Raji (cell line): ENCODE measurements around the gene SPECC1.

Source experiments
- POLR2A ChIP-seq: IDR thresholded peaks from 2 replicates; pipeline ENCODE4 v1.6.1; 2011; ENCODE audit warnings: low read depth, low read length, control low read depth; ENCODE audit not compliant: insufficient read depth

SPECC1 gene, protein sequence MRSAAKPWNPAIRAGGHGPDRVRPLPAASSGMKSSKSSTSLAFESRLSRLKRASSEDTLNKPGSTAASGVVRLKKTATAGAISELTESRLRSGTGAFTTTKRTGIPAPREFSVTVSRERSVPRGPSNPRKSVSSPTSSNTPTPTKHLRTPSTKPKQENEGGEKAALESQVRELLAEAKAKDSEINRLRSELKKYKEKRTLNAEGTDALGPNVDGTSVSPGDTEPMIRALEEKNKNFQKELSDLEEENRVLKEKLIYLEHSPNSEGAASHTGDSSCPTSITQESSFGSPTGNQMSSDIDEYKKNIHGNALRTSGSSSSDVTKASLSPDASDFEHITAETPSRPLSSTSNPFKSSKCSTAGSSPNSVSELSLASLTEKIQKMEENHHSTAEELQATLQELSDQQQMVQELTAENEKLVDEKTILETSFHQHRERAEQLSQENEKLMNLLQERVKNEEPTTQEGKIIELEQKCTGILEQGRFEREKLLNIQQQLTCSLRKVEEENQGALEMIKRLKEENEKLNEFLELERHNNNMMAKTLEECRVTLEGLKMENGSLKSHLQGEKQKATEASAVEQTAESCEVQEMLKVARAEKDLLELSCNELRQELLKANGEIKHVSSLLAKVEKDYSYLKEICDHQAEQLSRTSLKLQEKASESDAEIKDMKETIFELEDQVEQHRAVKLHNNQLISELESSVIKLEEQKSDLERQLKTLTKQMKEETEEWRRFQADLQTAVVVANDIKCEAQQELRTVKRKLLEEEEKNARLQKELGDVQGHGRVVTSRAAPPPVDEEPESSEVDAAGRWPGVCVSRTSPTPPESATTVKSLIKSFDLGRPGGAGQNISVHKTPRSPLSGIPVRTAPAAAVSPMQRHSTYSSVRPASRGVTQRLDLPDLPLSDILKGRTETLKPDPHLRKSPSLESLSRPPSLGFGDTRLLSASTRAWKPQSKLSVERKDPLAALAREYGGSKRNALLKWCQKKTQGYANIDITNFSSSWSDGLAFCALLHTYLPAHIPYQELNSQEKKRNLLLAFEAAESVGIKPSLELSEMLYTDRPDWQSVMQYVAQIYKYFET

DNA sequence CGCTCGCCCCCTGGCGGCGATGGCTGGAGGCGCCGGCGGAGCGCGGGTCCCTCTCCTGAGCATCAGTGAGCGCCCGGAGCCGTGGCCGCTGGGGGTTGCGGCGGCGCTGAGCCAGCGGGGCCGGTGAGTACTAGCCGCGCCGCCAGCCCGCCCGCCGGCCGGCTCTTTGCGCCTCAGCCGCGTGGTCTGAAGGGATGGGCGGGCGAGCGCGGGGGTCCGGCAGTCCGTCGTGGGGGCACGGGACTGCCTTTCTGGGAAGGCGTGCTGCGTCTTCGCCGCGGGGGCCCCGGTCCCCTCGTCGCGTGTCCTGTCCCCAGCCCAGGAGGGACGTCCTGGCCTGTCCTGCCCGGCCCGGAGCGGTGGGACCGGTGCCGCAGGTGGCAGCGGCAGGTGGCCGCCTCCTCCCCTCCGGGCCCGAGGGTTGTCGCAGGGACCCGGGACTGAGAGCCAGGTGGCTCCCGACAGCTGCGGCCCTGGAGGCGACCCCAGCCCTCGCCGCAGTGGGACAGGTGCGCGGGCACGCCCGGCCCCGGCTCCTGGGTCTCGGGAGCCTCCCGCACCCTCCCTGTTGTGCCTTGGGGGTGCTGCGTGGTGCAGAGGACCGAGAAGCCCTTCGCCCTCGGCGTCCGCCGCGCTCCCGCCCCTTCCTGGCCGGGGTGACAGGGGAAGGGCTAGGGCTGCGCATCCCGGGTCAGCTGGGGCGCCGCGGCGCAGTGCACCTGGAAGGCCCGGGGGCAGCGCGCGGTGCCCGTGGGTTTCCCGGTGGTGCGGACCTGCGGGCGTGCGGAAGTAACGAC is at the start of gene SPECC1:
Gene SPECC1 (plus strand): TSS at position 58 of the 797 bp plus-strand sequence. CDS start 87,293 bp downstream, outside the sequence.
- peak; percentile 35; the same call in 1 of the 2 replicates for TF ChIP-seq POLR2A

DNA sequence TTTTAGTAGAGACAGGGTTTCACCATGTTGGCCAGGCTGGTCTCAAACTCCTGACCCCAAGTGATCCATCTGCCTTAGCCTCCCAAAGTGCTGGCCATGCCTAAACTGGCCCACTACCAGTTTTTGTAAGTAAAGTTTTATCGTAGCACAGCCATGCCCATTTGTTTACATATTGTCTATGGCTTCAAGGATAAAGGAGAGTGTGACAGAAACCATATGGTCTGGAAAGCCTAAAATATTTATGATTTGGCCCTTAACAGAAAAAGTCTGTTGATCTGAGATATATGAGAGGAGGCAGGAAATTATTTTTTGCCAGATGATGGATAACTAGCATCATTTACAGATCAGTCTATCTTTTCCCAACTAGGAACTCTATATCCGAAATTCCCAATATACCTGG is 36.0 kb upstream of the SPECC1 start:
- TF ChIP-seq POLR2A, result no peak

DNA sequence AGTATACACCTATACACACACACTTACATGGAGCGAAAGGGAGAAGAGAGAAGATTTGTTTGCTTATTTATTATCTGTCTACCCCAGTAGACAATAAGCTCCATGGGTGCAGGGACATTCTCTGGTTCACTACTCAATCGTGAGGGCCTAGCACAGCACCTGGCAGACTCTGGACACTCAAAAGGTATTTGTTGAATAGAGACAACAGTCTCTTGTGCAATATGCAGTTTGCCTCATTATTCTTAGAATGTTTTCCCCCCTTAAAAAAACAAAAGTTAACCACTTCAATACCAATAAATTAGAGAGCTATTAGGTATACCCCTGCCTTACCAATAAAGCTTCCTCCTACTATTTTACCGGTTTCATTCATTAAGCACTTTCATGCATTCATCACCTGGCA is 33.6 kb upstream of the SPECC1 start:
- TF ChIP-seq POLR2A, result no peak

DNA sequence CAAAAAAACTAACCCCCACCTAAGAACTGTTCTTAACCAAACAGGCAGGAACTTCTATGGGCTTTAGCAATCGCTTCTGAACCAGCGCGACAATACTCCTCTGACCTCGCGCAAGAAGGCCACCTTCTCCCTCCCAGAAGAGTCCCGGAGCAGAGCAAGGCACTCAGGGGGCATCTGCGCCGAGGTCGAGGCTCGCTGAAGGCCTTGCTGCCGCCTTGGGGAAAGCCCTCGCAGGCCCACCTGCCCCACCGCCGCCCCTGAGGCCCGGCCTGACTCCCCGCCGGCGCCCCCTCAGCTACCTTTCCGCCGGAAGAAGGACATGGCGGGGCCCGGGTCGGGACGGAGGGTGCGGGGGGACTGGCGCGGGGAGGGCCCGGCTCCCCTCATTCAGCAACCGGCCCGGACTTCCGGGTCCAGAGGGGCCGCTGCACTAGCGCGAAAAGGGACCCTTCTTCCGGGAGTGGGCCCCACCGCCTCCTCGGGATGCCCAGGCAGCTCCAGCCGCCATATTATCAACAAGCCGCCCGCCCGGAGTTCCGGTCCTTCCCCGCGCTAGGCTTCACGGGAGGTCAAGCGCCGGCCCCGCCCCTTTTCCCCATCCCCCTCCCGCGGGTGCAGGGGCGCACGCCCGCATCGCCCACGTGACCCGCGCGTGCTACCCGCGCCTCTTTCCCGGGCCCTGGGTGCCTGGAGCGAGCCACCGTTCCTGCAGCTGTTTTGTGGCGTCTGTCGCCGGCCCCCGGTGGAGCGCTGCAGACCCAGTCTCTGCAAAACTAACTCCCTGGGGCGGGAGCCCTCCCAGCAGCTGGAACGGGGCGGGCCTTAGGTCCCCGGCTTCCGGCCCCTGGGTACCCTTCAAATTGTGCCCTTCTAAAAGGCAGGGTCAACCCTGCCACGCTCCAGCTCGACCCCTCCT is 31.6 kb upstream of the SPECC1 start, which contains the start of gene AKAP10:
Gene AKAP10 (minus strand): TSS at position 536 of the 916 bp plus-strand sequence. CDS start 149 bp downstream, at position 387.
- no peak; the same call in 1 of the 2 replicates for TF ChIP-seq POLR2A

DNA sequence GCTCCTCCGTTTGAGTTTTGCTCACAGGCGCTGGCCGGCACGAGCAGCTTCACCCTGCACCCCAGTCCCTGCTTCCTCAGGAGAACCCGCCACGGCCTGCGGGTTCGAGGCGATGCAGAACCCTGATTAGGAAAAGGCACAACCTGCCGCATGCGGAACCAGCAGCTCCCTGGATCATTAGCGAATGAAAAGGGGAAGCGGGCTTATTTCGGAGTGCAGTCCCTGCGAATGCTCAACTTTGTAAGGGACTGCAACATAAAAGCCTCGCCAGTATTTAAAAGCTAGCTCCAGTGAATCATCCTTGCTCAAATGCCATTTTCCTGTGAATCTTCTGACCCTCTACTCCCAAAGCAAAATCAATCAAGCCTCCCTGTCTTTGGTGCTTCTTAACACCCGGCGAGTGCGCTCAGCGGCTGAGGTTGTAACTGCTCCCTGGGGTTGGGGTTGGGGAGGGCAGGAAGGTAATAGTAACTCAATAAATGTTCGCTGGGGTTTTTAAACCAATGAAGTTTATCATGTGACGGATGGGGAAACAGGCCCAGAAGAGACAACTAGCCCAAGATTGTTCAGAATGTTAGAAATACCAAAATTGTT is 30.9 kb upstream of the SPECC1 start:
- peak; percentile 74; the same call in 1 of the 2 replicates for TF ChIP-seq POLR2A

DNA sequence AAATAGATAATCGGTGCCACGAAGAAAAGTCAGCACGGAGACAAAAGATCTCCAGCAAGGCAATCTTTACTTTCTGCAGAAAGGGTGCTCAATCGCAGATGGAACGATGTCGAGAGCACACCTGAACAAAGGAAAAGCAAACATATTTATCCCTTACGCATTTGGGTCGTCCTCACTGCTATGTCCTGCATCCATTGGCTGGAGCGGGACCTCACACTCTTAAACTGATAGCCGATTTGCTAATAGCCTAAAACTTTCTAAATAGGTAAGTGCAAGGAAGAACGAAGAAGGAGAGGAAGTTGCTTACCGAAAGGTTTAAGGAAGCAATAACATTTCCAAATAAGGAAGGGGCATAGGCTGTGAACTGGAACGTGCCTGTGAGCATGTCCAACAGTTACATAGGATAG is 30.4 kb upstream of the SPECC1 start:
- no peak for TF ChIP-seq POLR2A

DNA sequence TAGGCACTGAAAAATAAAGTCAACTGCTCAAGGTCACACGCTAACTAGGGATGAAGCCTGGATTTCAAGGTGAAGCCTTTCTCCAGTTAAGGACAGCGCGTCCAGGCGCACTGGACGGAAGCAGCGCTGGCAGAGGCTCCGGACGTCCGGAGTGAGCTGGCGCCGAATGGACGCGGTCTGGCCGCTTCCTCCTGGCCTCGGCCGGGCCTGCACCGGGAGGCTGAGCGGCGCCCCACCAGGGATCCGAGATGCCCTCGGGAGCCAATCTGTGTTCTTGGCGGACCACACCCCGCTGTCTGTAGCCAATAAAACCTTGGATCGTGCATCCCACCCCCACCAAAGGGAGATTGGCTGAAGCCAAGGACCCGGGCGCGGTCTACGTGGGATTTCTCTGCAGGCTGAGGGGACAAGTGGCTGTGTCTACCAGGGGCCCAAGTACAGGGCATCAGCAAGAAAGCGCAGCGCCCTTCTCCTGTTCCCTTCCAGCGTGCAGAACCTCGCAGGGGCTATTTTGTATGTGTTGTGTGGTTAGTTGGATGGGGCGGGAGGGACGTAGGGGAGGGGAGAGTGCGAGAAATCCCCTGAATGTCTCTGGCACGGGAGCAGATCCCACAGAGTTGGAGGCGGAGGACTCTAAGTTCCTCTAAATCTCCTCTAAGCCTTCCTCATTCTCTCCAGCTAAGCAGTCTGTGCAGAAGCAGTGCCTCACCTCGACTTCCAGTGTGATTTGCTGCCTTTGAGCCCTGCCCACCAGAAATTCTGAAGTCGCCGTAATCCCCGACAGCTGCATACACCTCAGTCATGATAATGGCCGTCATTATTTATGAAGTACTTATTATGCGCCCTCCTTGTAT is 29.0 kb upstream of the SPECC1 start:
- TF ChIP-seq POLR2A, result no peak

DNA sequence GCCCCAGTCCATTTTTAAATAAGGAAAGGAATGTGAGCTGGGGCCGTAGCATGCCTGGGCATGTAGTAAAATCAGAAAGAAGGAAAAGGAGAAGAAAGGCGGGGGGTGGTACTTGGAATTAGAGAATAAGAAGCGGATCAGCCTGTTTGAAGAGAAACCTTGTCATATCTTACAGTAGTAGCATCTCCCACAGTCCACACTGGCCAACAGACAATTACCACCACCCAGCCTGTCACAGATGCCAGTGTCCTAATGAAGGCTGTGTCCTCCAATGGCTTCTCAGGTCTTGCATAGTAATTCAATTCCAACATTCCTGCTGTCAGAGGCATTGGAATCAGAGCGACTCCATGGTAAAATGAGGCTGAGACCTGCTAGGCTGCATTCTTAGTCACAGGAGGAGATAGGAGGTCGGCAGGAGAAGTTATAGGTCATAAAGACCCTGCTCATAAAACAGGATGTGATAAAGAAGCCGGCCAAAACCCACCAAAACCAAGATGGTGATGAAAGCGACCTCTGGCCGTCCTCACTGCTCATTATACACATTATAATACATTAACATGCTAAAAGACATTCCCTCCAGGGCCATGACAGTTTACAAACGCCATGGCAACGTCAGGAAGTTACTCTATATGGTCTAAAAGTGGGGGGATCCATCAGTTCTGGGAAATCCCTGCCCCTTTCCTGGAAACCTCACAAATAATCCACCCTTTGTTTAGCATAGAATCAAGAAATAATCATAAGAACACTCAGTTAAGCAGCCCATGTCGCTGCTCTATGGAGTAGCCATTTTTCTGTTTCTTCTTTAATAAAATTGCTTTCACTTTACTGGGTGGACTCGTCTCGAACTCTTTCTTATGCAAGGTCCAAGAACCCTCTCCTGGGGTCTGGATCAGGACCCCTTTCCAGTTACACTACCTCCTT is 22.0 kb upstream of the SPECC1 start:
- no peak for TF ChIP-seq POLR2A

DNA sequence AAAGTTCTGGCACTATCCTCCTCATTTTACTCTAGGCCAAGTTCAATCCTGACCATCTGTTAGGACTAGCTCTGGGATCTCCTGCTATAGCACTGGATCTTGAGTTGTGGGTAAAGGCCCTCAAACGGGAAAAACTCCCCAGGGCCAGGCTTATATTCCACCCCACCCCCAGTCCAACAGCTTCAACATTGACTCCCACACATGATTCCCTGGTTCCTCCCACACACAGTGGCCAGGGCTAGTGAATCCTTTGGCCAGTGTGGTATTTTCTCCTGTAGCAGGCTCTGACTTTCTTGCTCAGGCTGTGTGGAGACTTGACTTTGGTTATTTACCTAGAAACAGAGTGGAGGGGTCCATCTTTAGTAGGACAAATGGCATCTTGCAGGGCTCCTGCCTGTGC is 21.3 kb upstream of the SPECC1 start:
- no peak for TF ChIP-seq POLR2A

DNA sequence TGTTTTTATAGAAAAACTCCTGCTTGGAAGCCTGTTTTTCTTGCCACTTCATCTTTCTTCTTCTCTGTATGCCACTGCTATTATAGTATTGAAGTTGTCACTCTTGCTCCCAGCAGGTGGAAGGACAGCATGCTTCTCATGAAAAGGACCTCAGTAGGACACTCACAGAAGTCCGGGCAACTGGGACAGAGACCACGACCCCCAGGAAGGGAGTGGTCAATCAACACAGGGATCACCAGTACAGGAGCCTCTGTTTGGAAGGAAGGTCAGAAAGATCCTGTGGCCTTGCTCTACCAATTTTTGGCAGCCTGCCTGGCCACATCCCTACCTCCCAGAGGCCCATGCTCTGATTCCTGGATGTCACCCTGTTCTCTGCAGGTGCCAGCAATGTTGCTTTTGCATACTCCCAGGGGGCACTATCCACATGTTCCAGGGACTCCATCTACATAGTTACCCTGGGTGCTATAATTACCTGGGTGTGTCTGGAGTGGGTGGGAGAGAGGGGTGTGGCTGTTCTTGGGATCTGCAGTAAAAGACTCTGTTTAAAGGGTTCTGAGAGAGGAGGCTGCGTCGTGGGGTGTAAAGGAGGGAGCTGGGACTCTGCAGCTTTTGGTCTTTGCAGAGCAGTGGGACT is 17.8 kb upstream of the SPECC1 start:
- no peak for TF ChIP-seq POLR2A

DNA sequence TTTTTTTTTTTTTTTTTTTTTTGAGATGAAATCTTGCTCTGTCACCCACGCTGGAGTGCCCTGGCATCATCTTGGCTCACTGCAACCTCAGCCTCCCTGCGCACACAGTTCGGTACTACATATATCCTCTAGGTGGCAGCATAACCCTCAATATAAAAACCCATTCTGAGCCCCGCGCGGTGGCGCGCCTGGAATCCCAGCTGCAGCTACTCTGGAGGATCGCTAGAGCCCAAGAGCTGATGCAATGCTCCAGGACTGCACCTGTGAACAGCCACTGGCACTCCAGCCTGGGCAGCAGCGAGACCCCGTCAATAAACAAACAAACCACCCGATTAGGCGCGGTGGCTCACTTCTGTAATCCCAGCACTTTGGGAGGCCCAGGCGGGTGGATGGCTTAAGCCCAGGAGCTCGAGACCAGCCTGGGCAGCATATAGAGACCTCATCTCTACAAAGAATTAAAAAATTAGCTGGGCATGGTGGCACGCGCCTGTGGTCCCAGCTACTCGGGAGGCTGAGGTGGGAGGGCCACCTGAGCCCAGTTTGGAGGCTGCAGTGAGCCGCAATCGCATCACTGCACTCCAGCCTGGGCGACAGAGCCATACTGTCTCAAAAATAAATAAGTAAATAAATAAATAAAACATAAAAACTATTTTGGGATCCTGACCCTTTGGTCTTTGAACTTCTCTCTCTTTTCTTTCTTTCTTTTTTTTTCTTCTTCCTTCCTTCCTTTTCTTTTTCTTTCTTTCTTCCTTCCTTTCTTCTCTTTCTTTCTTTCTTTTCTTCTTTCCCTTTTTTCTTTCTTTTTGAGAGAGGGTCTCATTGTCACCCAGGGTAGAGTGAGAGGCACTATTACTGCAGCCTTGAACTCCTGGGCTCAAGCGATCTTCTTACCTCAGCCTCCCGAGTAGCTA is 16.1 kb upstream of the SPECC1 start:
- TF ChIP-seq POLR2A, result no peak
